HepG2 (cell line): ENCODE measurements around the gene CFAP300. TPM values are rescaled to one million over a fixed set of nuclear protein-coding genes. Genes with fewer than 3 reads are reported as not detected.

Source experiments
- ATF7 ChIP-seq, 2 experiments: fragments of 450-650 bp in 1 of 2; sonication (generic) in 1 of 2; formaldehyde crosslinking in 1 of 2; IDR thresholded peaks; 2 replicates each; pipeline versions ENCODE4 v1.4.0 to v1.6.1; 2016 to 2020; ENCODE audit warnings: antibody characterized with exemption in 1 of 2, mild to moderate bottlenecking in 1 of 2, missing genetic modification reagents in 1 of 2
- CENPBD1 ChIP-seq: sonication (generic); formaldehyde crosslinking; IDR thresholded peaks from 2 replicates; pipeline ENCODE4 v1.8.0; 2022; ENCODE audit warnings: missing genetic modification reagents, low read depth, mild to moderate bottlenecking, borderline replicate concordance
- FUBP1 ChIP-seq: sonication (generic); formaldehyde crosslinking; IDR thresholded peaks from 2 replicates; pipeline ENCODE4 v1.5.1; 2020; ENCODE audit warnings: missing genetic modification reagents, mild to moderate bottlenecking, borderline replicate concordance
- MBD4 ChIP-seq: IDR thresholded peaks from 2 replicates; pipeline ENCODE4 v1.6.1; 2012; ENCODE audit warnings: low read length, inconsistent platforms, borderline replicate concordance
- MTF1 ChIP-seq: sonication (generic); formaldehyde crosslinking; IDR thresholded peaks from 2 replicates; pipeline ENCODE4 v1.5.0; 2020; ENCODE audit warnings: missing genetic modification reagents
- PPARG ChIP-seq: conservative IDR thresholded peaks from 2 replicates; pipeline ENCODE4 v1.6.1; 2016; ENCODE audit warnings: missing biosample characterization, missing genetic modification reagents
- SUZ12 ChIP-seq: fragments of 150-350 bp; IDR thresholded peaks from 2 replicates; pipeline ENCODE4 v1.6.1; 2014; ENCODE audit warnings: low read depth, low read length
- USF2 ChIP-seq, 2 experiments: sonication (generic) in 1 of 2; formaldehyde crosslinking in 1 of 2; IDR thresholded peaks; 2 replicates each; pipeline versions ENCODE4 v1.5.1 to v1.6.1; 2011 to 2020; ENCODE audit warnings: borderline replicate concordance in 1 of 2, low read depth in 1 of 2, low read length in 1 of 2, mild to moderate bottlenecking in 1 of 2, missing genetic modification reagents in 1 of 2, moderate library complexity in 1 of 2
- ZNF10 ChIP-seq: sonication (generic); formaldehyde crosslinking; IDR thresholded peaks from 2 replicates; pipeline ENCODE4 v1.4.0; 2020; ENCODE audit warnings: mild to moderate bottlenecking, low read depth, missing genetic modification reagents, borderline replicate concordance
- ZNF256 ChIP-seq: sonication (generic); formaldehyde crosslinking; conservative IDR thresholded peaks from 2 replicates; pipeline ENCODE4 v1.4.0; 2020; ENCODE audit warnings: missing genetic modification reagents
- ZNF687 ChIP-seq: sonication (generic); formaldehyde crosslinking; IDR thresholded peaks from 2 replicates; pipeline ENCODE4 v1.5.1; 2020; ENCODE audit warnings: mild to moderate bottlenecking, missing genetic modification reagents, moderate library complexity
- ZNF704 ChIP-seq: sonication (generic); formaldehyde crosslinking; IDR thresholded peaks from 2 replicates; pipeline ENCODE4 v1.8.1; 2023; ENCODE audit warnings: mild to moderate bottlenecking, inconsistent platforms, moderate library complexity, missing genetic modification reagents, borderline replicate concordance
- ZNF800 ChIP-seq: sonication (generic); formaldehyde crosslinking; IDR thresholded peaks from 2 replicates; pipeline ENCODE4 v1.4.0; 2020; ENCODE audit warnings: missing genetic modification reagents
- ZNF841 ChIP-seq: sonication (generic); formaldehyde crosslinking; IDR thresholded peaks from 2 replicates; pipeline ENCODE4 v1.8.1; 2023; ENCODE audit warnings: missing genetic modification reagents, borderline replicate concordance
- polyA plus RNA-seq, 8 experiments: library from polyadenylated mRNA; depleted of rRNA in 3 of 8; stranded (reverse) in 7 of 8; unstranded in 1 of 8; fragments of >200 nt; fragmentation: Illumina TruSeq in 4 of 8; extraction: Trizol in 4 of 8; gene quantifications; 2 replicates each; pipeline versions ENCODE4 v1.2.1 to v1.2.3, GENCODE V29; 2011 to 2016; ENCODE audit warnings: low read depth in 4 of 8, missing spikeins in 1 of 8, mixed read lengths in 1 of 8; ENCODE audit not compliant: insufficient read depth in 1 of 8
- total RNA-seq, 5 experiments: library from RNA; depleted of rRNA; stranded (reverse); fragments of >200 nt; fragmentation: Illumina TruSeq; extraction: Trizol; gene quantifications; 2 replicates each; pipeline ENCODE4 v1.2.3, GENCODE V29; 2016; ENCODE audit warnings: low read depth in 1 of 5

Gene CFAP300
- total and polyA plus RNA-seq, 2 of the 13 experiments (the other 11 are each of a cell fraction or from before 2014, with no cell fraction given), result not detected

- TF ChIP-seq ZNF10 (CRISPR knock-in tag) (no peak), MTF1 (CRISPR knock-in tag) (no peak), PPARG (CRISPR knock-in tag) (no peak), ZNF687 (CRISPR knock-in tag) (peak; percentile 70), ZNF841 (CRISPR knock-in tag) (no peak), MBD4 (no peak), ZNF256 (CRISPR knock-in tag) (no peak), CENPBD1 (CRISPR knock-in tag) (no peak), FUBP1 (CRISPR knock-in tag) (no peak), ATF7 (IDR thresholded peaks at IDR 0.05) (no peak), ATF7 (CRISPR knock-in tag; IDR thresholded peaks at IDR 0.05) (no peak), ZNF800 (no peak), ZNF704 (CRISPR knock-in tag) (no peak), USF2 (IDR thresholded peaks at IDR 0.05; ENCODE audit: low read depth, low read length) (no peak), USF2 (CRISPR knock-in tag; IDR thresholded peaks at IDR 0.05; ENCODE audit: borderline replicate concordance) (no peak), SUZ12 (no peak)
Measured at GRCh38 chr11:102111011-102111786, 64.0 kb downstream of the CFAP300 start (continued).
